AG10803 (cell line): ENCODE results near the gene MYO3B.

Source experiments
- DNase-seq: peaks from one replicate; pipeline ENCODE4 v3.0.0; 2010; ENCODE audit warnings: low read depth
- H3K4me3 ChIP-seq: 2 replicates; pipeline ENCODE4 v1.5.1; 2011; ENCODE audit warnings: mild to moderate bottlenecking, low read length, control low read depth
- CTCF ChIP-seq: conservative IDR thresholded peaks from 2 replicates; pipeline ENCODE4 v1.5.1; 2011; ENCODE audit warnings: mild to moderate bottlenecking, low read length, control low read depth, inconsistent platforms

The MYO3B gene

GRCh38 chr2:170336408-170336807 lies 158.5 kb downstream of the MYO3B start:
- TF ChIP-seq CTCF, result no peak
- H3K4me3 ChIP-seq, result no peak overlapping the region
- DNase-seq, result no peak

GRCh38 chr2:170336916-170337315 lies 159.0 kb downstream of the MYO3B start:
- DNase-seq, result no peak
- H3K4me3 ChIP-seq, result no peak overlapping the region
- no peak for TF ChIP-seq CTCF

GRCh38 chr2:170339322-170339721 lies 161.4 kb downstream of the MYO3B start:
- DNase-seq, result no peak
- no peak overlapping the region for H3K4me3 ChIP-seq
- TF ChIP-seq CTCF, result no peak

GRCh38 chr2:170339750-170340692 lies 162.1 kb downstream of the MYO3B start:
- H3K4me3 ChIP-seq, result no peak overlapping the region
- DNase-seq, result no peak
- no peak for TF ChIP-seq CTCF

- no peak for DNase-seq
- H3K4me3 ChIP-seq, result no peak overlapping the region
- TF ChIP-seq CTCF, result no peak
These were observed 162.7 kb downstream of the MYO3B start for GRCh38 chr2:170340693-170341068.

GRCh38 chr2:170341684-170342623 lies 164.0 kb downstream of the MYO3B start:
- H3K4me3 ChIP-seq, result no peak overlapping the region
- TF ChIP-seq CTCF, result no peak
- DNase-seq, result no peak
